GM19025 (cell line): ENCODE measurements around the gene BRCA2.

Experiments used
- ATAC-seq: cut with Tn5 transposase; IDR thresholded peaks from one replicate; pipeline ENCODE4 v1.9.1; 2021; ENCODE audit warnings: mild to moderate bottlenecking, low read depth, moderate library complexity; ENCODE audit not compliant: unreplicated experiment

The BRCA2 gene, protein sequence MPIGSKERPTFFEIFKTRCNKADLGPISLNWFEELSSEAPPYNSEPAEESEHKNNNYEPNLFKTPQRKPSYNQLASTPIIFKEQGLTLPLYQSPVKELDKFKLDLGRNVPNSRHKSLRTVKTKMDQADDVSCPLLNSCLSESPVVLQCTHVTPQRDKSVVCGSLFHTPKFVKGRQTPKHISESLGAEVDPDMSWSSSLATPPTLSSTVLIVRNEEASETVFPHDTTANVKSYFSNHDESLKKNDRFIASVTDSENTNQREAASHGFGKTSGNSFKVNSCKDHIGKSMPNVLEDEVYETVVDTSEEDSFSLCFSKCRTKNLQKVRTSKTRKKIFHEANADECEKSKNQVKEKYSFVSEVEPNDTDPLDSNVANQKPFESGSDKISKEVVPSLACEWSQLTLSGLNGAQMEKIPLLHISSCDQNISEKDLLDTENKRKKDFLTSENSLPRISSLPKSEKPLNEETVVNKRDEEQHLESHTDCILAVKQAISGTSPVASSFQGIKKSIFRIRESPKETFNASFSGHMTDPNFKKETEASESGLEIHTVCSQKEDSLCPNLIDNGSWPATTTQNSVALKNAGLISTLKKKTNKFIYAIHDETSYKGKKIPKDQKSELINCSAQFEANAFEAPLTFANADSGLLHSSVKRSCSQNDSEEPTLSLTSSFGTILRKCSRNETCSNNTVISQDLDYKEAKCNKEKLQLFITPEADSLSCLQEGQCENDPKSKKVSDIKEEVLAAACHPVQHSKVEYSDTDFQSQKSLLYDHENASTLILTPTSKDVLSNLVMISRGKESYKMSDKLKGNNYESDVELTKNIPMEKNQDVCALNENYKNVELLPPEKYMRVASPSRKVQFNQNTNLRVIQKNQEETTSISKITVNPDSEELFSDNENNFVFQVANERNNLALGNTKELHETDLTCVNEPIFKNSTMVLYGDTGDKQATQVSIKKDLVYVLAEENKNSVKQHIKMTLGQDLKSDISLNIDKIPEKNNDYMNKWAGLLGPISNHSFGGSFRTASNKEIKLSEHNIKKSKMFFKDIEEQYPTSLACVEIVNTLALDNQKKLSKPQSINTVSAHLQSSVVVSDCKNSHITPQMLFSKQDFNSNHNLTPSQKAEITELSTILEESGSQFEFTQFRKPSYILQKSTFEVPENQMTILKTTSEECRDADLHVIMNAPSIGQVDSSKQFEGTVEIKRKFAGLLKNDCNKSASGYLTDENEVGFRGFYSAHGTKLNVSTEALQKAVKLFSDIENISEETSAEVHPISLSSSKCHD (N-terminal part only)

DNA sequence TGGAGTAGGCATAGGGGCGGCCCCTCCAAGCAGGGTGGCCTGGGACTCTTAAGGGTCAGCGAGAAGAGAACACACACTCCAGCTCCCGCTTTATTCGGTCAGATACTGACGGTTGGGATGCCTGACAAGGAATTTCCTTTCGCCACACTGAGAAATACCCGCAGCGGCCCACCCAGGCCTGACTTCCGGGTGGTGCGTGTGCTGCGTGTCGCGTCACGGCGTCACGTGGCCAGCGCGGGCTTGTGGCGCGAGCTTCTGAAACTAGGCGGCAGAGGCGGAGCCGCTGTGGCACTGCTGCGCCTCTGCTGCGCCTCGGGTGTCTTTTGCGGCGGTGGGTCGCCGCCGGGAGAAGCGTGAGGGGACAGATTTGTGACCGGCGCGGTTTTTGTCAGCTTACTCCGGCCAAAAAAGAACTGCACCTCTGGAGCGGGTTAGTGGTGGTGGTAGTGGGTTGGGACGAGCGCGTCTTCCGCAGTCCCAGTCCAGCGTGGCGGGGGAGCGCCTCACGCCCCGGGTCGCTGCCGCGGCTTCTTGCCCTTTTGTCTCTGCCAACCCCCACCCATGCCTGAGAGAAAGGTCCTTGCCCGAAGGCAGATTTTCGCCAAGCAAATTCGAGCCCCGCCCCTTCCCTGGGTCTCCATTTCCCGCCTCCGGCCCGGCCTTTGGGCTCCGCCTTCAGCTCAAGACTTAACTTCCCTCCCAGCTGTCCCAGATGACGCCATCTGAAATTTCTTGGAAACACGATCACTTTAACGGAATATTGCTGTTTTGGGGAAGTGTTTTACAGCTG, at the start of gene BRCA2, which contains the start of gene ZAR1L:
BRCA2 (plus strand) TSS at position 271 of the 790 bp plus-strand sequence. CDS start 953 bp downstream, outside the sequence.
ZAR1L (minus strand) TSS at position 126 of the 790 bp plus-strand sequence. CDS start 3,438 bp downstream, outside the sequence.
- peak; percentile 95 for ATAC-seq

DNA sequence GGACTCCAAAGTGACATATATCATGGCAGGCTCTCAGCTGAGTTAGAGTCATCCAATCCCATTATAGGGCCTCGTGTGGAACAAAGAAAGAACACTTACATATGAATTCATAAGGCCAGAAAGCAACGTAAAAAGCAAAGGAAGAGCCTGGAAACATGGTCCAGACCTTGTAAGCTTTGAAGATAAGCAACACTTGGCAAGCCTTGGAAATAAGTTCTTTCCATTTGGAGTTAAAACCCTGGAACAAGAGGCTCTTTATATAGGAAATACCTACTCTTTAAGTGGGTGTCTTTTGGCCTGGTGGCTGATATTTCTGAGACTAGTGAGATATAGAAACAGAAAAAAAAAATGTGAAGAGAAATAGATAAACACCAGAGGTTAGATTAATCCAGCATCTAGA, 49.6 kb upstream of the BRCA2 start:
- ATAC-seq, result no peak

DNA sequence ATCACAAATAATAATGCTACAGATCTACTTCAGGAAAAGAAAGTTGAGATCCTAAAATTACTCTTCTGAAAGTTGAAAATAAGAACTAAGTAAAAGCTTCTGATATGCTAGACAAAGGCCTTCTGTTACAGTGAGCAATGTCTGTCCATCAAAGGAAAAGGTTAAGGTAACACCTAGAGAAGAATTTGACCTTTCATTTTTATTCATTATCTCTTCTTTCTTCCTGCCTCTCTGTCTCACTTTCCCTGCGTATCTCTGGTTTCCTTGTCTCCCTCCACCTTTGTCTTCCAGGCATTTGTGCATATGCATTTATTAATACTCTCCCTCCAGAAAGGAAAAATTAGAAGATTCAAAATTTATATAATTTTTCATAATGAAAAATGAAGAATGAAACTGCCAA, 49.2 kb upstream of the BRCA2 start:
- no peak for ATAC-seq

DNA sequence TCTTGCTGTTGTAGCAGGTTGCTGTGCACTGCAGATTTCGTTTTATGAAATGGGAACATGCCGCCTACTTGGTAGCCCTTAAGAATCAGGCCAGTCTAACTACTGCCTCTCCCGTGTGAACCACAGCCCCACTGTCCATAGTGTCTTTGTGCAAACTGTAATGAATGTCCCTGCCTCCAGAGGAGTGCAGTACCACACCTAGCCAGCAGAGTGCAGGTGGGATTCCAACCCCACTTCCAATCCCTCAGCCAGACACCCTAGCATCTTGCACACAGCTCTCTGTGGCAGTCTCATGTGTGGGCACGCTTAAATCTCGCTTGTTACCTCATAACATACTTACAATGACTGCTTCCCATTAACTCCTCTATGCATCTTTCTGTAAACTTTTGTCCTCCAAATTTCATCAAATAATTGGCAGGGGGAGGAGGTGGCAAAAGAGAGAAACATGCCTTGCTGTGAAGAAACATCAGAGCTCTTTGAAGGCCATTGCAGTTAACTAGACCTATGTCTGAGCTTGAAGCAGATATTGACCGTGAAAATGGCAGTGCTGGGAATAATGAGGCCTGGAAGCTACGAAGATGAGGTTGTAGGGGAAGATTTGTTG, 47.4 kb upstream of the BRCA2 start:
- ATAC-seq, result no peak

DNA sequence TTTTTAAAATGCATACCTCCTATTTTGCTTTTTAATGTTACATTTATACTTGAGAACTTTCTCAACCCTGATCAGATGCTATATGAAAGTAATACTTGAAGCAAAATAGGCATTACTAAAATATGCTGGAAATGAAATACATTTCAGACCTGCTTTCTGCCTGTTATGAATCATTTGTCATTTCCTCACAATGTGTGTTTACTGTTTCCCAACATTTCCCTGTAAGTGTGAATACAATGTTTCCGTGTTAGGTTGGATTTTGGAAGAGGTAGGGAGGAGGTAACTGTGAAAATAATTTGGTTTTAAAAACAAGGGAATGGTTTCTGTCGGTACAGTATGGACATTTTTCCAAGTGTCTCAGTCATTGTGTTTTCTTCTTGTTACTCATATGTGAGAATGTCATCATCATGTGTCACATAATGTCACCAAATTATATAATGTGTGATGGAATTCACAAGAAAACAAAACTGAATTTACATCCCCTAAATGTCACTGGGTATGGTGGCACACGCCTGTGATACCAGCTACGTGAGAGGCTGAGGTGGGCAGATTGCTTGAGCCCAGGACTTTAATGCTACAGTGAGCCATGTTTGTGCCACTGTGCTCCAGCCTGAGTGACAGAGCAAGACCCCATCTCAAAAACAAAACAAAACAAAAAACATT, 43.2 kb upstream of the BRCA2 start:
- ATAC-seq, result no peak

DNA sequence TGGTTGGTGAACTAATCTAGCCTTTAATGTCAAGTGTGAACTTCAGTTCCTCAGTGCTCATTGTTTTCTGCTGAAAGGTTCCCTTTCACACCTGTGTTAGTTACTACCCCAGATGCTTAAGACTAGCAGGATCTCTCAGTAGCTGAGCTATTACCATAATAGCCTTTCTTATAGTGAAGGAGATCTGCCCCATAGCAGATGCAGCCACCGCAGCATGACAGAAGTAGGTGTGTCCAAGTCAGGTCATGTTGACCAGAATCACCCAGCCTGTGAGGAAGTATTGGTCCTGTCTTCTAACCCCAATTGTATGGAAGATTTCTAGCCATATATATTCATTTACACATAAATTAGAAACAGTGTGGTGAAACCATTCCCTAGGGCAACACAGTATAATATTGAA, 37.5 kb upstream of the BRCA2 start:
- no peak for ATAC-seq

DNA sequence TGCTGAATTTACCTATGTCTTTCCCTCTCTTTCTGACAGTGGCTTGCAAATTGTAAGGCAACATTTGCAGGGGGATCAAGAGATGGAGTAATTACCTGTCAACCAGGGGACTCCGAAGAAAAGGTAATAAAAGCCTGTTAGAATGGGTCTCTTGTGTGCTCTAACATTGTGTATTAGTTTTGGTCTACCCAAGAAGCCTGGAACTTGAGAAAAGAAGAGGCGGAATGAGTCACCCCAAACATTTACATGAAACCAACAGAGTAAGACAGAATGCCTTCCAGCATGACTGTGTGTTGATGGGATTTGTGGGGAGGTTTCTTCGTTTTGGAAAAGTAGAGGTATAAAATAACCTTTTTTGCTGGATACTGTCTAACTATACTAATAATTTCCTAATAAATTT, 36.9 kb upstream of the BRCA2 start:
- ATAC-seq, result no peak

DNA sequence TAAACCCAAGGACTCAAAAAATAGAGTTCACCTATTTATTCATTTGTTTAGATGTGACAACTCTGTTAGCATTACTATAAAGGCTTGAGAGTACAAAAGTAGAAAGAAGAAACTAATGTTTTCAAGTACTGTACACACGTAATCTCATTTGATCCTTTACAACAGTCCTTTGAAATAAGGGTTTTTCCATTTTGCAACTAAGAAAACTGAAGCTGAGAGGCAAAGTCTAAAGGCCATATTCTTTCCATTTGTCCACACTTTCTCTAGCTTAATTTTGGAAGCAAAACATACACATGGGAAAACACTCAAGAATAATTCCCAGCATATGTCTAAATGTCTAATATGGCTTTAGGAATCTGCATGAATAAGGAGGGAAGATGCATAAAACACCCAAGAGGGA, 34.2 kb upstream of the BRCA2 start:
- ATAC-seq, result no peak

DNA sequence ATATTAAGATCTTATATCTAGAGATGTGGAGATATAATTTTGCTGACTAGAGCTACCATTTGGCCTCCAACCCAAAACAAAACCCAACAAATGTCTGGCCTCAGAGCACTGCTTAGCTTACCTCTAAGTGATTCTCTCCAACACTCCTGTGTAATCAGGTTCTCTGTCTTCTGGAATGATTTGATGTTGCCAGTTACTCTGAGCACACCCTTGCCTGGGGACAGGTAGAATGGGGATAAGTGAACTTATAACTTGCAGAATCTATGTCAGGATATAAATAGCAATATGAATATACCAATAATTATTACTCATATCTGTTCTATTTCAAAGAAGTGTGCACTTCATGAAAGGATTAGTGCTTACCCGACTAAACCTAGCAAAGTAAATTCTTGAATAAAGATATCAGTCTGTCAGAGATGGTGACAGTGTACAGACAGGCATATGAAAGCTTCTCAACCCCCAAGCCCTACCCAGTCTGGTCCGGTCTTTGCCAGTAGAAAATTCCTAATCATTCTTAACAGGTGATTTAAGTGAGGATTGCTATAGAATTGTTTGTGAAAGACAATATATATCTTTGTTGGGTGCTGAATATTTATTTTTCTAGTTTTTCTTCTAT, 33.1 kb upstream of the BRCA2 start:
- no peak for ATAC-seq

DNA sequence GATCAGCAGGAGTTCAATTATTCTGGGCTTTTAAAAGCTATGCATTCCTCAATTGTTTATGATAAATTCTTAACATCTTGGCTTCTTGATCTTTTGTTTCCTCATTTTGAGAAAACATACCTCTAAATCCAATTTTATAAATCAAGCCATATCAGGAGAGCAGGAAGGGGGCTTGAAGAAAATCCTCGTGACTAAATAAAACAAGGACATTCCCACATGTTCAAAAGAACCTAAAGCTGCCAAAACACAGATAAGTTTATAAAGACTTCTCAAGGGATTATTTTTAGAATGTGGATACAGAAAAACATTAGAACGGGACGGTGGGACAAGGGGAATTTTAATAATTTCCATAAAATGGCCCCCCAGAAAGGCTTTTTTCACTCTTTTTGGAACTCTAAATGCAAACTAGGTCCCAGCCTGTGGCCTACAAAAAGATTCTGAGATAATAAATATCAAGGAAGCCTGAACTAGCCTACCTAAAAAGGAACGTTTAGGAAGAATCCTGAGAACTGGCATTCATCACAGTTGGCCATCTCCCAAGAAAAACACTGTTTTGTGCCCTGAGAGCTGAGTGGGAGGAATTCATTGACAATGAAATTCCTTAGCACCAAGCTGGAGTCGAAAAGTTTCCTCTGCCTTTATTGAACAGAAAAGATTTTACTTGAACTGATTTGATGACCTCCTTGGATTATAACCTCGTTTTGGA, 30.2 kb upstream of the BRCA2 start:
- ATAC-seq, result no peak

DNA sequence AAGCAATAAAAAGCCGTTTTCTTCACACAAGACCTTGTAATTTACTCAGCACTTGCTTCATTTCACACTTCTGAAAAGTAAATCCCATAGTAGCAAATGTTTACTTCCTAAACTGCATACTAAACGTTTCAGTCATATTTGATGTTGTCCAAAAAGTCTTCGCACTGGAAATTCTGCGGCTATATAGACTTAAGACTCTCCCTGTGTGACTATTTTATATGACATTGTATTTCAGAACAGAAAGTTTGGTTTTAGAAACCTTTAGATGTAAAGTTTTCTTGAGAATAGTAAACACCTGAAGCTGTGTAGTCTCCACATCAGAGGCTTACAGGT, 29.7 kb upstream of the BRCA2 start:
- no peak for ATAC-seq

DNA sequence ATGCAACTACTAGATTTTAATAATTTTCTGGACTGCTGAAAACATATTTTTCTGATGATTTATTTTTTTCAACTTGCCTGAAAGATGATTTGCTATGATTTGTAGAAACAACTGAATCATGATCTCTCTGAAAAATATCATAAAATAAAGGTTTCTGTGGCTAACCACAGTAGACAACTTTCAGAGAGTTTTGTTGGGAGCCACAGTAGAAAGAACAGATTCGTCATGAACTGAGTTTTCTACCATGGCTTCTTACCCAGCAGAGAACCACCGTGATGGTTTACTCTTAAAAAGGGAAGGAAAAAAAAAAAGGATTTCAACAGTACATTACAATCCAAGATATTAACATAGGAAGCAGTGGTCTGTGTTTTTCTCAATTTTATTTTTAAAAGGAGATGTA, 18.1 kb upstream of the BRCA2 start:
- no peak for ATAC-seq

DNA sequence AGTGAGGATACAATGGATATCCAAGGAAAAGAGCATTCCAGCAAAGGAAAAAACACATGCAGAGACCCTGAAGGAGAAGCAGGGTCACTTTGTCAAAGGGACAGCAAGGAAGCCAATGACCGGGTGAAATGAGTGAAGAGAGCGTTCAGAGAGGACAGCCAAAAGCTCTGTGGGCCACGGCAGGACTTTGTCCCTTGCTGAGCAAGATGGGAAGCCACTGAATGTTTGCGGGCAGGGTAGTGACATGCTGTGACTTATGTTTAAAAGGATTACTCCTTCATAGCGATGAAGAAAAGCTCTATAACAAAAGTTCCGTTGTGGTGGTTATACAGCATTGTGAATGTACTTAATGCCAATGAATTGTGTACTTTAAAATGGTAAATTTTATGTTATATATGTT, 16.6 kb upstream of the BRCA2 start:
- no peak for ATAC-seq

DNA sequence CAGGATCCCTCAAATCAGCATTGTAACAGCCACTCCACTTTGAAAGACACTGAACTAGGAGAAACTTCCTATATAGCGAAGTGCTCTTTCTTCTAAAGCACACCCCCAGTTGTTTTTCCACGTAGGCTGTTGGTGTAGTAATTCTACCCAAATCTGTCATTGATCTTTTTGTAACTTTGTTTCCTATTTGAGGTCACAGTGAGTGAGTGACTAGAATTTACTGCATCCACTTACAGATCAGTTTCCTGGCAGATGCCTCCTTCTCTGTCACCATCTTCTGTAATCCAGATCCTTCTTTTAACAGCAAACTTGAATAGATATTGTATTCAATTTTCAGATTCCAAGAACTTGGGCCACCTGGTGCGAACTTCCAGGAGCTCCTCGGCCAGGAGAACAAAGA, 15.4 kb upstream of the BRCA2 start:
- ATAC-seq, result no peak

DNA sequence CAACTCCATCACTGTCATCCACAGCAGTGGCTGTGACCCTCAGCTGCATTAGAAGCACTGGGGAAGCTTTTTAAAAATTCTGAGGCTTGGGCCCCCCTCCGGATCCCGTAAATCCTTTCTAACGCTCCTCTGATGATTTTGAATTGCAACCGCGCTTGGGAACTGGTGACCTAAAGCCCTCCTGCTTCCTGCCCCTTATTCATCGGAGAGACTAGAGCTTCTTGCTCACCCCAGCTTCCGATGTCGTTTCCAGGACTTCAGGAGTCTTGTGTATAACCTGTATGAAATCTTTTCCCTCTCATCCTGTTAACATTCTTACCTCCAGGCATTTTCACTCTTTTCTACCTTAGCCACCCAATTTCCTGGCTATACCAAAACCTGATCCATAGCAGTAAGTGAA, 14.9 kb upstream of the BRCA2 start:
- no peak for ATAC-seq

DNA sequence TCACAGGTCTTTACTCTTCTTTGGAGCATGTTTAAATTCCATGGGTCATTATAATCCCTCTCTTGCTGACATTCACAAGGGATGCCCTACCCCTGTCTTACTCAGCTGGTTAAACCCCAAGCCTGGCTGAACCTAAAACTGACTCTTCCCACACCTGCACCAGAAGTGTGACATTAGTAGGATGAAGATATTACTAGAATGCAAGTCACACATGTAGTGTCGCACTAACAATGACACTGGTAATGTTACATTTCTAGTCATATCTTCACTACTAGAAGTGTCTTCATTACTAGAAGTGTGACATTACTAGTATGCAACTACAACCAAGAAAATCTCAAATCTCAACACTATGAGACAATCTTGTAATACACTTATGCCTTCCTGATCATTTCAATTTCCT, 14.4 kb upstream of the BRCA2 start:
- no peak for ATAC-seq

DNA sequence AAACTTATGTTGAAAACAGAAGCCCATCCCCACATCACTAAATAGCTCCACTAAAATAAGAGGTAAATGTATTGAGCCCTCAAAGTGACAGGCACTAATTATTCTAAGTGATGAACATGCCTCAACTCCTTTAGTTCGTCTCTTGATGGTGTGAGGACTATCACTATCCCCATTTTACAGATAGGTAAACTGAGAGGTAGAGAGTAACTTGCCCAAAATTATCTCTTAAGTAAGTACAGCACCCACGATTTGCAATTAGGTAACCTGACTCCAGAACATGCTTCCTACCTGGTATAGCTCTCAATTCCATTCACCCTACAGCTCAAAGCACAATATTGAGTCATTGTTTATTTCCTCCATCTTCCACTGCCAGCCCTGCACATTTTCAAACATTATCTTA, 12.8 kb upstream of the BRCA2 start:
- ATAC-seq, result no peak

DNA sequence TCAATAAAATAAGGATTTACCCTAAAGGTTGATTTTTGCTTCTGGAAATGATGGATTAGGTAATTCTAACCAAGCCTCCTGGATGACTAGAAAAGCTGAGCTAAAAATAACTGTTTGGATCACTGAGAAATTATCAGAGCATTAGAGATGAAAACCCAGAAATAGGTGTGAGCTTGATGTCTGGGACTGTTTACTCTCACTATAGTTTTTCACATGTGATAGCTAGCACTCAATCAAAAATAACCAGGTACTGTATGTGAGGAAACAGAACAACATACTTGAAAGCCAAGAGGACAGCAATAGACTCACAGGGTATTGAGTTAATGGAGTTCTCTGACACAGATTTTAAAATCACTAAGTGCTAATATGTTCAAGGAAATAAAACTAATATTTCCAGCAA, 9.7 kb upstream of the BRCA2 start:
- ATAC-seq, result no peak
